Astrocyte (in vitro differentiated cells and primary cell): ENCODE results near the gene SMIM45.

Experiments used
- DNase-seq: peaks from one replicate; pipeline ENCODE4 v3.0.0-alpha.2; 2010; ENCODE audit warnings: low read depth
- FAIRE-seq: peaks from 2 replicates; lab custom pipeline; 2011; peaks lifted over from hg19 to GRCh38; lab: Jason Lieb, UNC
- H2AFZ ChIP-seq: 2 replicates; pipeline ENCODE4 v1.6.0; 2012; ENCODE audit warnings: low read depth, low read length, inconsistent platforms
- H3K27ac ChIP-seq: 2 replicates; pipeline ENCODE4 v1.5.1; 2011; ENCODE audit warnings: low read depth, low read length, inconsistent platforms
- H3K27me3 ChIP-seq: 2 replicates; pipeline ENCODE4 v1.6.0; 2011; ENCODE audit warnings: low read length, inconsistent platforms; ENCODE audit not compliant: insufficient read depth
- H3K36me3 ChIP-seq: 2 replicates; pipeline ENCODE4 v1.5.1; 2011; ENCODE audit warnings: low read length, inconsistent platforms; ENCODE audit not compliant: insufficient read depth
- H3K4me1 ChIP-seq: 2 replicates; pipeline ENCODE4 v1.5.1; 2011; ENCODE audit warnings: low read length, inconsistent platforms; ENCODE audit not compliant: insufficient read depth
- H3K4me2 ChIP-seq: 2 replicates; pipeline ENCODE4 v1.6.0; 2012; ENCODE audit warnings: low read length, inconsistent platforms
- H3K4me3 ChIP-seq: 2 replicates; pipeline ENCODE4 v1.5.1; 2011; ENCODE audit warnings: low read depth, mild to moderate bottlenecking, low read length, inconsistent platforms; ENCODE audit not compliant: insufficient read depth
- H3K79me2 ChIP-seq: 2 replicates; pipeline ENCODE4 v1.6.0; 2012; ENCODE audit warnings: mild to moderate bottlenecking, low read length, inconsistent platforms; ENCODE audit not compliant: insufficient read depth
- H3K9ac ChIP-seq: 2 replicates; pipeline ENCODE4 v1.6.0; 2012; ENCODE audit warnings: mild to moderate bottlenecking, low read length, inconsistent platforms
- H3K9me3 ChIP-seq: 2 replicates; pipeline ENCODE4 v1.5.1; 2012; ENCODE audit warnings: low read depth, mild to moderate bottlenecking, low read length, inconsistent platforms; ENCODE audit not compliant: insufficient read depth
- H4K20me1 ChIP-seq: 2 replicates; pipeline ENCODE4 v1.6.0; 2012; ENCODE audit warnings: low read length, inconsistent platforms; ENCODE audit not compliant: insufficient read depth
- H3K27ac Mint-ChIP-seq: one replicate; pipeline ENCODE4 v1.8.0; 2021; ENCODE audit warnings: mild to moderate bottlenecking, mixed read lengths; ENCODE audit not compliant: unreplicated experiment
- H3K27me3 Mint-ChIP-seq: one replicate; pipeline ENCODE4 v1.8.0; 2021; ENCODE audit warnings: low read depth, mixed read lengths; ENCODE audit not compliant: unreplicated experiment
- H3K36me3 Mint-ChIP-seq: one replicate; pipeline ENCODE4 v1.8.0; 2021; ENCODE audit warnings: low read depth, mixed read lengths; ENCODE audit not compliant: unreplicated experiment
- H3K4me1 Mint-ChIP-seq: one replicate; pipeline ENCODE4 v1.8.0; 2021; ENCODE audit warnings: low read depth, mixed read lengths; ENCODE audit not compliant: unreplicated experiment
- H3K4me3 Mint-ChIP-seq: one replicate; pipeline ENCODE4 v1.8.0; 2021; ENCODE audit warnings: mild to moderate bottlenecking, moderate library complexity, mixed read lengths; ENCODE audit not compliant: unreplicated experiment
- H3K9me3 Mint-ChIP-seq: one replicate; pipeline ENCODE4 v1.8.0; 2021; ENCODE audit warnings: mild to moderate bottlenecking, mixed read lengths; ENCODE audit not compliant: unreplicated experiment
- CTCF ChIP-seq: IDR thresholded peaks from 2 replicates; pipeline ENCODE4 v1.5.1; 2011; ENCODE audit warnings: low read depth, mild to moderate bottlenecking, inconsistent platforms, low read length, moderate library complexity; ENCODE audit not compliant: insufficient read depth
- EZH2 ChIP-seq: IDR thresholded peaks from 2 replicates; pipeline ENCODE4 v1.6.1; 2012; ENCODE audit warnings: mild to moderate bottlenecking, low read length, inconsistent platforms; ENCODE audit not compliant: insufficient read depth

The SMIM45 gene

DNA sequence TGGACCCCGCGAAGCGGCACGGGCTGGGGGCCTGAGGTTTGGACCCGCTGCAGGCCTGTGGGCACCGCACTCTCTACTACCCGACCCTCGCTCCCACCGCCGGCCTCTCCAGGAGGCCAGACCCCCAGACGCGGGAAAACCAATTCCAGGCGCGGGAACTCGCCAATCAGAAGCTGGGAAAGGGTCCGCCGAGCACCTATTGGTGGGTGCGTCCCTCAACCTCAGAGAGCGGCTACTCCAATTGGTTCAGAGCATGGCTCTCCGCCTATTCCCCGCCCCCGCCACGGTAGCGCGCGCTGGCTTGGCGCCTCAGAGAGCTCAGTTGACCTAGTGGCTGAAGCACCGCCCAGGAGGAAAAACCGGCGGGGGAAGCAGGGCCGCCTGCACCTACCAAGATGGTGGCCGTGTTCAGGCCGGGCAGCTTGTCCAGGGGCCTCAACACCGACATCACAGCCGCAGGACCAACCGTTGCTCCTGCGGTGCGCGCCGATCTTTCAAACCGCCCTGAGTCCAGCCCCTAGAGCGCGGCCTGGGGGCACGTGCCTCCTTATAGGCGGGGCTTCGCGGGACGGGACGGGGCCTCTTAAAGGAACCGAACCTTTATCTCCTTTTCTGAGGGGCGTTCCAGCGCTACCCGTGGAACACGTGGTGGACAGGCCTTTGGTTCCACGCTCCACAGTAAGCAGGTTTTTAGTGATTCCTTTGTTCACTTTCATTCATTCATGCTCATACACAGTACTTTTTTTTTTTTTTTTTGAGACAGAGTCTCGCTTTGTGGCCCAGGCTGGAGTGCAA lies 5.1 kb upstream of the SMIM45 start, which contains the start of gene CENPM:
Gene CENPM (minus strand): TSS at position 524 of the 795 bp plus-strand sequence. CDS start 76 bp downstream, at position 448.
- Mint-ChIP-seq H3K4me1 (peaks cover 4% of the 10 kb centered on the region), H3K27me3 (peaks cover 3% of the 10 kb centered on the region), H3K27ac (peak within 1 kb of the TSS; percentile 26), H3K9me3 (peaks cover 2% of the 10 kb centered on the region), H3K36me3 (no peaks in the 10 kb centered on the region), H3K4me3 (peak within 1 kb of the TSS; percentile 86)
- TF ChIP-seq EZH2 (no peak), CTCF (no peak)
- peak within 1 kb of the TSS; percentile 80 for H3K9ac ChIP-seq
- peak within 1 kb of the TSS; percentile 99 for H2AFZ ChIP-seq
- H3K4me2 ChIP-seq = peak within 1 kb of the TSS; percentile 96
- no peaks in the 10 kb centered on the region for H3K9me3 ChIP-seq
- peak within 1 kb of the TSS; percentile 73 for H3K27ac ChIP-seq
- peak within 1 kb of the TSS; percentile 82 for H3K4me3 ChIP-seq
- FAIRE-seq (no peak), DNase-seq (peak; percentile 82)
- peaks cover 19% of the 10 kb centered on the region for H3K4me1 ChIP-seq
- no peaks in the 10 kb centered on the region for H3K27me3 ChIP-seq
- H3K36me3 ChIP-seq = peaks cover 4% of the 10 kb centered on the region
- peaks cover 6% of the 10 kb centered on the region for H4K20me1 ChIP-seq
- peaks cover 7% of the 10 kb centered on the region for H3K79me2 ChIP-seq

- no peaks in the 10 kb centered on the region for H3K9me3 ChIP-seq
- H3K4me2 ChIP-seq = peak overlapping the region; percentile 96
- H3K9ac ChIP-seq = peak overlapping the region; percentile 80
- peak overlapping the region; percentile 82 for H3K4me3 ChIP-seq
- FAIRE-seq = no peak
- no peaks in the 10 kb centered on the region for H3K27me3 ChIP-seq
- Mint-ChIP-seq H3K27me3 (peaks cover 3% of the 10 kb centered on the region), H3K4me1 (peaks cover 4% of the 10 kb centered on the region), H3K27ac (peak overlapping the region; percentile 26), H3K36me3 (no peaks in the 10 kb centered on the region), H3K9me3 (peaks cover 2% of the 10 kb centered on the region), H3K4me3 (peak overlapping the region; percentile 86)
- no peak overlapping the region for H3K27ac ChIP-seq
- no peak for DNase-seq
- H3K4me1 ChIP-seq = peaks cover 19% of the 10 kb centered on the region
- TF ChIP-seq EZH2 (no peak), CTCF (no peak)
- peaks cover 6% of the 10 kb centered on the region for H4K20me1 ChIP-seq
- peaks cover 4% of the 10 kb centered on the region for H3K36me3 ChIP-seq
- peaks cover 7% of the 10 kb centered on the region for H3K79me2 ChIP-seq
- H2AFZ ChIP-seq = peak overlapping the region; percentile 99
Measured at GRCh38 chr22:41947424-41948080, 4.4 kb upstream of the SMIM45 start.
